Uterus (tissue), 2 donors: ENCODE data around the gene LMLN.

Experiments used
- POLR2A ChIP-seq, 2 donors: fragments of 450-650 bp; IDR thresholded peaks; one replicate each; pipeline ENCODE4 v1.6.1; 2016; ENCODE audit warnings: antibody characterized with exemption in 2 of 2, mild to moderate bottlenecking in 1 of 2, moderate library complexity in 1 of 2
- TF ChIP-seq, protein P1 (sequence below), 4 experiments: fragments of 200-600 bp in 2 of 4; fragments of 450-650 bp in 2 of 4; sonication (generic) in 2 of 4; IDR thresholded peaks; one replicate each; pipeline ENCODE4 v1.5.1; 2016 to 2019; ENCODE audit warnings: antibody characterized with exemption in 4 of 4, mild to moderate bottlenecking in 2 of 4, moderate library complexity in 1 of 4

- TF ChIP-seq, protein P1, sequence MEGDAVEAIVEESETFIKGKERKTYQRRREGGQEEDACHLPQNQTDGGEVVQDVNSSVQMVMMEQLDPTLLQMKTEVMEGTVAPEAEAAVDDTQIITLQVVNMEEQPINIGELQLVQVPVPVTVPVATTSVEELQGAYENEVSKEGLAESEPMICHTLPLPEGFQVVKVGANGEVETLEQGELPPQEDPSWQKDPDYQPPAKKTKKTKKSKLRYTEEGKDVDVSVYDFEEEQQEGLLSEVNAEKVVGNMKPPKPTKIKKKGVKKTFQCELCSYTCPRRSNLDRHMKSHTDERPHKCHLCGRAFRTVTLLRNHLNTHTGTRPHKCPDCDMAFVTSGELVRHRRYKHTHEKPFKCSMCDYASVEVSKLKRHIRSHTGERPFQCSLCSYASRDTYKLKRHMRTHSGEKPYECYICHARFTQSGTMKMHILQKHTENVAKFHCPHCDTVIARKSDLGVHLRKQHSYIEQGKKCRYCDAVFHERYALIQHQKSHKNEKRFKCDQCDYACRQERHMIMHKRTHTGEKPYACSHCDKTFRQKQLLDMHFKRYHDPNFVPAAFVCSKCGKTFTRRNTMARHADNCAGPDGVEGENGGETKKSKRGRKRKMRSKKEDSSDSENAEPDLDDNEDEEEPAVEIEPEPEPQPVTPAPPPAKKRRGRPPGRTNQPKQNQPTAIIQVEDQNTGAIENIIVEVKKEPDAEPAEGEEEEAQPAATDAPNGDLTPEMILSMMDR (IDR thresholded peaks at IDR 0.05): no peak
- TF ChIP-seq POLR2A (IDR thresholded peaks at IDR 0.05): no peak
Observed at GRCh38 chr3:197940745-197941384, 19.2 kb upstream of the LMLN start.
